NB4 (cell line): ENCODE data around the gene MRPL47.

Experiments used
- MAX ChIP-seq: IDR thresholded peaks from 2 replicates; pipeline ENCODE4 v1.6.1; 2011; ENCODE audit warnings: low read depth, low read length
- POLR2A ChIP-seq: IDR thresholded peaks from 2 replicates; pipeline ENCODE4 v1.6.1; 2011; ENCODE audit warnings: mild to moderate bottlenecking; ENCODE audit not compliant: insufficient read length; ENCODE audit errors: extremely low read depth
- TF ChIP-seq, protein P1 (sequence below): IDR thresholded peaks from one replicate; pipeline ENCODE4 v1.5.1; 2012; ENCODE audit warnings: low read depth, low read length

DNA sequence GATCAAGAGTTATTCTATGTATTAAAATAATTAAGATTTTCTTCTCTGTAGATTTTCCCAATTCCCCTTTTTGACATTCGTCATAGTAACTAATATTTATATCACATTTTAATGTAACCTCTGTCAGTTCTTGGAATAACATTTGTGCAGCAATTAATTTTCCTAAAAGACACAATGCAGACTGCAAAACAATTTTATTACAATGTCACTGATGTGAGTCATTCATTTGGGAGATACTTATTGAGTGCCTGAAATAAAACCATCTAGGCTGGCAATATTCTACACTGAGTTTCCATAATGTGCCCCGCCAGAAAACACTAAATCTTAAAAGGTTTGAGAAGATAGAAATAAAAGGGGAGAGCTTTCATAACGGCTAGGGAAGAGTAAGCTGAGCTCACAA lies 41.7 kb upstream of the MRPL47 start:
- TF ChIP-seq, protein P1, sequence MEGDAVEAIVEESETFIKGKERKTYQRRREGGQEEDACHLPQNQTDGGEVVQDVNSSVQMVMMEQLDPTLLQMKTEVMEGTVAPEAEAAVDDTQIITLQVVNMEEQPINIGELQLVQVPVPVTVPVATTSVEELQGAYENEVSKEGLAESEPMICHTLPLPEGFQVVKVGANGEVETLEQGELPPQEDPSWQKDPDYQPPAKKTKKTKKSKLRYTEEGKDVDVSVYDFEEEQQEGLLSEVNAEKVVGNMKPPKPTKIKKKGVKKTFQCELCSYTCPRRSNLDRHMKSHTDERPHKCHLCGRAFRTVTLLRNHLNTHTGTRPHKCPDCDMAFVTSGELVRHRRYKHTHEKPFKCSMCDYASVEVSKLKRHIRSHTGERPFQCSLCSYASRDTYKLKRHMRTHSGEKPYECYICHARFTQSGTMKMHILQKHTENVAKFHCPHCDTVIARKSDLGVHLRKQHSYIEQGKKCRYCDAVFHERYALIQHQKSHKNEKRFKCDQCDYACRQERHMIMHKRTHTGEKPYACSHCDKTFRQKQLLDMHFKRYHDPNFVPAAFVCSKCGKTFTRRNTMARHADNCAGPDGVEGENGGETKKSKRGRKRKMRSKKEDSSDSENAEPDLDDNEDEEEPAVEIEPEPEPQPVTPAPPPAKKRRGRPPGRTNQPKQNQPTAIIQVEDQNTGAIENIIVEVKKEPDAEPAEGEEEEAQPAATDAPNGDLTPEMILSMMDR: no peak
- TF ChIP-seq POLR2A (no peak), MAX (no peak)
